HG03521 (cell line): Measurements from ENCODE around the gene BTN1A1.
"Not testable (repeated sequence)": the region's sequence is repeated elsewhere in the genome, so short reads cannot be mapped to it uniquely, and the experiment has no call there.

Experiments
- ATAC-seq: cut with Tn5 transposase; IDR thresholded peaks from one replicate; pipeline ENCODE4 v1.9.1; 2021; ENCODE audit warnings: mild to moderate bottlenecking, moderate library complexity; ENCODE audit not compliant: unreplicated experiment

Gene BTN1A1

DNA sequence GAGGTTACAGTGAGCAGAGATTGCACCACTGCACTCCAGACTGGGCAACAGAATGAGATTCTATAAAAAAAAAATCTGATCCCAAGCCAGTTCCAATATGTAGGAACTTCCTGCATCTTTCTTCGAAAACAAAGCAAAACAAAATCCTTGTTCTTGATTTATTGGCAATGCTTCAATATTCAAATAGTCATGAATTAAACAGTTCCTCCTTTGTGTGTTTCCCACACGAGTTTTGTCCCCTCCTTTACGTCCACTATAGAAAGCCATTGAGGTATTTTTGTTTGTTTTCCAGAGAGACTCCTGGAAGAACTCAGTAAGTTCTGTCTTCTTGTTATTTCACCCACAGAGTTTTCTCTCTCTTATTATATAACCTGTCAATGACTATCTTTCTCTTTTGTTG lies 7.6 kb downstream of the BTN1A1 start:
- ATAC-seq = no peak

DNA sequence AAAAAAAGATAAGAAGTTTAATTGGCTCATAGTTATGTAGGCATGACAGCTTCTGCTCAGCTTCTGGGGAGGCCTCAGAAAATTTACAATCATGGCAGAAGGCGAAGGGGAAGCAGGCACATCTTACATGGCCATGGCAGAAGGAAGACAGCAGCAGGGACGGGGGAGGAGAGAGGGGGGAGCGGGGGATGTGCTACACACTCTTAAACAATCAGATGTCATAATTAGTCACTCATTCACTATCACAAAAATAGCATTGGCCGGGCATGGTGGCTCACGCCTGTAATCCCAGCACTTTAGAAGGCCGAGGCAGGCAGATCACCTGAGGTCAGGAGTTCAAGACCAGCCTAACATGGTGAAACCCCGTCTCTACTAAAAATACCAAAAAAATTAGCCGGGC lies 10.9 kb downstream of the BTN1A1 start:
- ATAC-seq = not testable (repeated sequence)

GRCh38 chr6:26514984-26515383 lies 14.9 kb downstream of the BTN1A1 start:
- no peak for ATAC-seq

GRCh38 chr6:26516481-26517427 lies 16.7 kb downstream of the BTN1A1 start:
- ATAC-seq = no peak

GRCh38 chr6:26519359-26519758 lies 19.3 kb downstream of the BTN1A1 start:
- no peak for ATAC-seq

DNA sequence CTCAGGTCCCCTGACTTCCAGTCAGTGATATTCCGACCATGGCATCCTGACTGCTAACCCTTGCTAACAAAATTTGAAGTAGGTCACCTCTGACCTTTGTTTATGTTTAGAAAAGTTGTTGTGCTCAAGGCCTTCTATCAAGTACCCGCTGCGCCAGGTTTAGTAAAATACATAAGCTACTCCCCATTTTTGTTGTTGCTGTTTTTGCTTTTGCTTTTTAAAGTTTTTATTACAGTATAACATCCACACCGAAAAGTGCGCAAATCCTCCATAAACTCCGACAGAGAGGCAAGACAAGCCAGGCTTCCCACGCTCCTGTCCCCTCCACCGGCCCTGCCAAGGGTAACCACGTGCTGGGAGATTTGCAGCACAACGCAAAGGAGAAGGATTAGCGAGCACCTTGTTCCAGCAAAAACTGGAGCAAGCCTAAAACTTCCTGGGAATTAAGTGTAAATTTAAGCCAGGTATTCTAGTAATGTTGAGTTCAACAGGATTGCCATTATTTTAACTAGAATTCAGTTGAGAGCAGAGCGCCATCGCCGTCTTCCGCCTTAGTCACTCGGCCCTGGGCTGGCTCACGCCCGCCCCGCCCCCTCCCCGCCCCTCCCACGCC lies 20.2 kb downstream of the BTN1A1 start:
- peak; percentile 12 for ATAC-seq

DNA sequence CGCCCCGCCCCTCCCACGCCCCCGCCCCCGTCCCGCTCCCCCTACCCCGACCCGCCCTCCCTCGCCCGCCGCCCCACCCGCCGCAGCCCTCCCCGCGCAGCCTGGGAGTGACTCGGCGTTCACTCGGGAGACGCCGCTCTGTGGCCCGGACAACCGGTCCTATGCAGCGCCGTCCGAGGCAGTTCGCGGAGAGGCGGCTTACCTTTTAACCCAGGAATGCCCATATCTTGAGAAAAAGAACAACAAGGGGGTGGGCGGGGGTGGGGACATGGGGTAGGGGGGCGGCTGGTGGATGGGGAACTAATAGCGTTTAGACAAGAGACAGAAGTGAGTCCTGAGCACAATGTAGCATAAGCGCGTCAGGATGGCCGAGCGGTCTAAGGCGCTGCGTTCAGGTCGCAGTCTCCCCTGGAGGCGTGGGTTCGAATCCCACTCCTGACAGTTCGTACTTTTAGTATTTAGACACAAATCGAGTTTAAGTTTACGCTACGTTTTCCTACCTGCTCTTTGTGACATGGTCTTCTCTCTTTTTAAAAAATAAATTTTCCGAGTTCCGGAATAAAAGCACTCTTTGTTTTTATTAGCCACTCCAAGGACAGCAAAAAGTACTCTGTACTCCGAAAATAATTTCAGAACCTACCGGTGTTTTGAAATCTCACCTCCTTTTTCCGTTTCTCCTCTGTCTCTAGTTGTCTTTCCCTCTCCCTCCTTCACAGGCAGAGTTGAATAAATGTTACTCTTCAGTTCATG lies 20.9 kb downstream of the BTN1A1 start:
- ATAC-seq = peak; percentile 49

DNA sequence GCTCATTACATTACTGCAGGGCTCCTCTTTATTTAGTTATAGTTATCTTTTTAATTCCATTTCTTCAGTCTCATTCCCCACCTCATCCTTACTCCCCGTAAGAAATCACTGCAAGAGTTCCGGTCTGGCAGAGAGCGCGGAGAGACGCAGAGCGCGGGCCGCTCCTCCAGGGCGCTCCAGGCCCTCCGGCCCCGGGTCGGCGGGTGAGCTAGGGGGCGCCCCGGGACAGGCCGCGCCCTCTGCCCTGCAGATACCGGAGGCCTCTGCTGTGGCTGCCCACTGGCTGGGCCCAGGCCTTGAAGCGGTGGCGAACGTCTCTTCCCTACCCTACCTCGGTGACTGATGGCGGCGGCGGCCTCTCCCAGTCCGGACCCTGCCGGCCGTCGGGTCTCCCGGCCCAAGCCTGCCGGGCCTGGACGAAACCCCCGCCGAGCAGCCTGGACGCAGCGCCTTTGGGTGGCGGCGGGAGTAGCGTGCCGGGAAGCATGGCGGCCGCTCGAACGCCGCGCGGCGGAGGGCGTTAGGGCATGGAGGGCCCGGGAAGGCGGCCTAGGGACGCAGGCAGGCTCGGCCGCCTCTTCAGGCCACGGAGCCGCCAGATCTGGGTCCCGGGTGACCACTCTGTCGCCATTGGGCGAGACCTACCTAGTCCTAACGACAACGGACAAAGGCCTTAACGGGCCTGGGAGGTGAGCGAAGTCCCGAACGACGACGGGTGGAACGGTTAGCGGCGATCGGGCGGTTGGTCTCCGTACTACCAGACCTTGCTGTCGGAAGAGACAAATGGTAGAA lies 21.7 kb downstream of the BTN1A1 start:
- peak; percentile 70 for ATAC-seq

DNA sequence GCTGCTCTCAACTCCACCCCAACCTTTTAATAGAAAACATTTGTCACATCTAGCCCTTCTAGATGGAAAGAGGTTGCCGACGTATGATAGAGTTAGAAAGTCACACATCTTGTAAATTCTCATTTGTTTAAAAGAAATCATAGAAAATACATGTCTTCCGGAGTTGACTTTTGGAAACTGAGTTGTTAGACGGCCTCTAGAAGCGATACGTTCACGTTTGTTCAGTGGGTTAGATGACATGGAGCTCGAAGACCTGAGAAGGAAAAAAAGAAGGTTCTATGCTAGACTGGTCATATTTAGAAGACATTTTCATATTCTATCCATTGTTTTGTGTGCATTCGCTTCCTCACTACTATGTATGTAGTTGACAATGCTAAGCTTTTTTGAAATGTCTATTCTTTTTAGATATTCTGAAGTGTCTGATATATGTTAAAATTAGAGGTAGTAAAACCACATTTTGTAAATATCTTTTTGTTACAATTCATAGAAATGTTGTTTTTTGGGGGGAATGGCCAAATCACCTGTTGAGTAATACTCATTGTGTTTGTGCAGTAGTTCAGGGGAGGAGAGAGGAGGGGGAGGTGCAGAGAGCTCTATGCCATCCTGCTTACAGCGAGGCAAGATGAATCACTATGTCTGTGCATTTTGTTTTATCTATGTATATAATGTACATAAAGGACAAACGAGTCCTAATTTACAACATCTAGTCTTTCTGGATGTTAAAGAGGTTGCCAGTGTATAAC lies 22.6 kb downstream of the BTN1A1 start:
- ATAC-seq = not testable (repeated sequence)

DNA sequence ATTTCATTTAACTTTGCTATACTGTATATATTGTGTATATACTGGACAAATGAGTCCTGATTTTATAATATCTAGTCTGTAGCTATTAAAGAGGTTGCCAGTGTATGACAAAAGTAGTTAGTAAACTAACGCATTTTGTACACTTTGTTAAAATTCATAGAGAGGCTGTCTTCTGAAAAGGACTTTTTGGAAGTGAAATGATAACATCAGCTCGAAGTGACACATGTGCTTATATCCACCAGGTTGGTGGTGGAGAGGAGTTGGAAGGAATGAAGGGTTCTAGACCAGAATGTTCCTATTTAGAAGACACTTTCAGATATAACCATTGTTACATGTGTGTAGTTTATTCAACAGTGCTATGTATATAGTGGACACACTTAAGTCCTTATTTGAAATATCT lies 24.2 kb downstream of the BTN1A1 start:
- ATAC-seq = not testable (repeated sequence)

GRCh38 chr6:26524722-26525370 lies 24.7 kb downstream of the BTN1A1 start:
- no peak for ATAC-seq

GRCh38 chr6:26525838-26526237 lies 25.7 kb downstream of the BTN1A1 start:
- no peak for ATAC-seq

GRCh38 chr6:26526928-26527327 lies 26.8 kb downstream of the BTN1A1 start:
- ATAC-seq = no peak

- no peak for ATAC-seq
Measured at GRCh38 chr6:26530203-26530602, 30.1 kb downstream of the BTN1A1 start.

GRCh38 chr6:26531897-26532296 lies 31.8 kb downstream of the BTN1A1 start:
- no peak for ATAC-seq

- ATAC-seq = no peak
Measured at GRCh38 chr6:26532699-26533531, 32.8 kb downstream of the BTN1A1 start.

DNA sequence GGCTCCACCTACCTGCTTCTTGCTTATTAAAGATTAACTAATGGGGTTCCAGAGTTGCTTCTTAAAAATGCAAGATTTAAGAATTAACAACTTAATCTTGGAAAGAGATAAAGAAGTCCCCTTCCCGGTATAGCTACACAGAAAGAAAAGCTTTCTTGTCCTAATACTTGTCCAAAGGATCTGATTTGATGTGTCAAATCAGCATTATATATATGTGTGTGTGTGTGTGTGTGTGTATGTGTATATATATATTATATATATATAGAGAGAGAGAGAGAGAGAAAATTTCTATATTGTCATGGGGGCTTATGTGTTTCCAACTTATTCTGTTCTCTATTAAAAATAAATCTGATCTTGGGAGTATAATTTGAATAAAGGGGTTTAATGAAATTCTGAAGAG lies 33.4 kb downstream of the BTN1A1 start:
- ATAC-seq = no peak

GRCh38 chr6:26534681-26535465 lies 34.8 kb downstream of the BTN1A1 start:
- ATAC-seq = no peak
